Epidermal melanocyte (primary cell): ENCODE measurements around the gene RGS14.
"Not testable (repeated sequence)": the region's sequence is repeated elsewhere in the genome, so short reads cannot be mapped to it uniquely, and the experiment has no call there.

Experiments used
- DNase-seq: peaks from one replicate; pipeline ENCODE4 v3.0.0; 2011; ENCODE audit warnings: low spot score; ENCODE audit not compliant: insufficient read length

RGS14 gene

GRCh38 chr5:177402271-177403043 is 44.7 kb downstream of the RGS14 start:
- peak; percentile 54 for DNase-seq

- DNase-seq, result peak; percentile 17
These were observed 45.5 kb downstream of the RGS14 start for GRCh38 chr5:177403102-177403791.

GRCh38 chr5:177403792-177404640 is 46.3 kb downstream of the RGS14 start:
- peak; percentile 74 for DNase-seq

GRCh38 chr5:177404641-177405179 is 47.0 kb downstream of the RGS14 start:
- DNase-seq, result no peak

GRCh38 chr5:177405312-177405711 is 47.6 kb downstream of the RGS14 start:
- no peak for DNase-seq

- no peak for DNase-seq
These were observed 48.1 kb downstream of the RGS14 start for GRCh38 chr5:177405805-177406204.

GRCh38 chr5:177409043-177409801 is 51.5 kb downstream of the RGS14 start, which contains the start of gene F12:
F12 (minus strand) TSS chr5:177409564; CDS start chr5:177409527, 37 bp downstream.
- DNase-seq, result no peak

- no peak for DNase-seq
These were observed 52.9 kb downstream of the RGS14 start for GRCh38 chr5:177410575-177410974.

- no peak for DNase-seq
These were observed 55.0 kb downstream of the RGS14 start for GRCh38 chr5:177412603-177413233.

GRCh38 chr5:177414481-177414880 is 56.8 kb downstream of the RGS14 start:
- no peak for DNase-seq

GRCh38 chr5:177417081-177417480 is 59.4 kb downstream of the RGS14 start:
- DNase-seq, result not testable (repeated sequence)

- no peak for DNase-seq
These were observed 61.3 kb downstream of the RGS14 start for GRCh38 chr5:177419046-177419445.

- not testable (repeated sequence) for DNase-seq
These were observed 62.7 kb downstream of the RGS14 start for GRCh38 chr5:177420472-177420871.

- no peak for DNase-seq
These were observed 63.5 kb downstream of the RGS14 start for GRCh38 chr5:177421062-177421798.
